ENCODE data around the gene MBIP.
A peak's percentile ranks its signal among the peaks of the same experiment; 100 is the strongest.

Gene MBIP

GRCh38 chr14:36284971-36285595 lies 35.4 kb downstream of the MBIP start:
- no peaks in the 10 kb centered on the region for H3K4me1 ChIP-seq (ENCODE audit: control insufficient read depth, insufficient read depth, low read length)
- no peaks in the 10 kb centered on the region for H3K36me3 ChIP-seq (ENCODE audit: insufficient read depth, low read length)
- no peak overlapping the region for H3K9ac ChIP-seq (ENCODE audit: low read depth, low read length)
- no peak overlapping the region for H3K4me3 ChIP-seq (ENCODE audit: low read length)
- H3K4me2 ChIP-seq (ENCODE audit: low read length): no peak overlapping the region
- no peaks in the 10 kb centered on the region for H3K9me3 ChIP-seq (replicated peaks; ENCODE audit: low read length)
- H3K27me3 ChIP-seq (ENCODE audit: control insufficient read depth, insufficient read depth, low read length): peaks cover 21% of the 10 kb centered on the region

- no peaks in the 10 kb centered on the region for H3K36me3 ChIP-seq (ENCODE audit: insufficient read depth, low read length)
- H3K4me2 ChIP-seq (ENCODE audit: low read length): no peak overlapping the region
- no peak overlapping the region for H3K4me3 ChIP-seq (ENCODE audit: low read length)
- H3K9ac ChIP-seq (ENCODE audit: low read depth, low read length): no peak overlapping the region
- no peaks in the 10 kb centered on the region for H3K9me3 ChIP-seq (replicated peaks; ENCODE audit: low read length)
- peaks cover 53% of the 10 kb centered on the region for H3K27me3 ChIP-seq (ENCODE audit: control insufficient read depth, insufficient read depth, low read length)
- H3K4me1 ChIP-seq (ENCODE audit: control insufficient read depth, insufficient read depth, low read length): no peaks in the 10 kb centered on the region
Observed at GRCh38 chr14:36281309-36281708, 39.1 kb downstream of the MBIP start.

GRCh38 chr14:36279306-36280190 lies 40.9 kb downstream of the MBIP start:
- H3K27me3 ChIP-seq (ENCODE audit: control insufficient read depth, insufficient read depth, low read length): peaks cover 58% of the 10 kb centered on the region
- no peaks in the 10 kb centered on the region for H3K9me3 ChIP-seq (replicated peaks; ENCODE audit: low read length)
- H3K9ac ChIP-seq (ENCODE audit: low read depth, low read length): no peak overlapping the region
- H3K4me3 ChIP-seq (ENCODE audit: low read length): no peak overlapping the region
- H3K4me1 ChIP-seq (ENCODE audit: control insufficient read depth, insufficient read depth, low read length): no peaks in the 10 kb centered on the region
- no peak overlapping the region for H3K4me2 ChIP-seq (ENCODE audit: low read length)
- no peaks in the 10 kb centered on the region for H3K36me3 ChIP-seq (ENCODE audit: insufficient read depth, low read length)

- Histone ChIP-seq H3K9me3 (replicated peaks; ENCODE audit: low read length) (no peaks in the 10 kb centered on the region), H3K27me3 (ENCODE audit: control insufficient read depth, insufficient read depth, low read length) (peaks cover 81% of the 10 kb centered on the region), H3K4me3 (ENCODE audit: low read length) (no peak overlapping the region), H3K4me1 (ENCODE audit: control insufficient read depth, insufficient read depth, low read length) (peaks cover 4% of the 10 kb centered on the region), H3K4me2 (ENCODE audit: low read length) (no peak overlapping the region), H3K9ac (ENCODE audit: low read depth, low read length) (no peak overlapping the region), H3K36me3 (ENCODE audit: insufficient read depth, low read length) (no peaks in the 10 kb centered on the region)
Observed at GRCh38 chr14:36275741-36276140, 44.7 kb downstream of the MBIP start.

- Histone ChIP-seq H3K27me3 (ENCODE audit: control insufficient read depth, insufficient read depth, low read length) (peaks cover 92% of the 10 kb centered on the region), H3K9ac (ENCODE audit: low read depth, low read length) (no peak overlapping the region), H3K4me2 (ENCODE audit: low read length) (peak overlapping the region; percentile 80), H3K4me1 (ENCODE audit: control insufficient read depth, insufficient read depth, low read length) (peaks cover 4% of the 10 kb centered on the region), H3K9me3 (replicated peaks; ENCODE audit: low read length) (no peaks in the 10 kb centered on the region), H3K4me3 (ENCODE audit: low read length) (peak overlapping the region; percentile 53), H3K36me3 (ENCODE audit: insufficient read depth, low read length) (no peaks in the 10 kb centered on the region)
Observed at GRCh38 chr14:36271939-36272907, 48.2 kb downstream of the MBIP start.

- H3K27me3 ChIP-seq (ENCODE audit: control insufficient read depth, insufficient read depth, low read length): peaks cover 89% of the 10 kb centered on the region
- H3K36me3 ChIP-seq (ENCODE audit: insufficient read depth, low read length): no peaks in the 10 kb centered on the region
- no peak overlapping the region for H3K9ac ChIP-seq (ENCODE audit: low read depth, low read length)
- no peaks in the 10 kb centered on the region for H3K9me3 ChIP-seq (replicated peaks; ENCODE audit: low read length)
- peaks cover 4% of the 10 kb centered on the region for H3K4me1 ChIP-seq (ENCODE audit: control insufficient read depth, insufficient read depth, low read length)
- H3K4me3 ChIP-seq (ENCODE audit: low read length): no peak overlapping the region
- H3K4me2 ChIP-seq (ENCODE audit: low read length): no peak overlapping the region
Observed at GRCh38 chr14:36271222-36271621, 49.2 kb downstream of the MBIP start.

- Histone ChIP-seq H3K9me3 (replicated peaks; ENCODE audit: low read length) (no peaks in the 10 kb centered on the region), H3K27me3 (ENCODE audit: control insufficient read depth, insufficient read depth, low read length) (peaks cover 89% of the 10 kb centered on the region), H3K9ac (ENCODE audit: low read depth, low read length) (no peak overlapping the region), H3K4me2 (ENCODE audit: low read length) (no peak overlapping the region), H3K36me3 (ENCODE audit: insufficient read depth, low read length) (no peaks in the 10 kb centered on the region), H3K4me1 (ENCODE audit: control insufficient read depth, insufficient read depth, low read length) (peaks cover 4% of the 10 kb centered on the region), H3K4me3 (ENCODE audit: low read length) (no peak overlapping the region)
Observed at GRCh38 chr14:36270191-36270590, 50.2 kb downstream of the MBIP start.

- H3K4me1 ChIP-seq (ENCODE audit: control insufficient read depth, insufficient read depth, low read length): peaks cover 4% of the 10 kb centered on the region
- peaks cover 84% of the 10 kb centered on the region for H3K27me3 ChIP-seq (ENCODE audit: control insufficient read depth, insufficient read depth, low read length)
- no peak overlapping the region for H3K4me3 ChIP-seq (ENCODE audit: low read length)
- H3K9me3 ChIP-seq (replicated peaks; ENCODE audit: low read length): no peaks in the 10 kb centered on the region
- H3K9ac ChIP-seq (ENCODE audit: low read depth, low read length): no peak overlapping the region
- H3K36me3 ChIP-seq (ENCODE audit: insufficient read depth, low read length): no peaks in the 10 kb centered on the region
- H3K4me2 ChIP-seq (ENCODE audit: low read length): no peak overlapping the region
Observed at GRCh38 chr14:36268121-36268520, 52.3 kb downstream of the MBIP start.

GRCh38 chr14:36264595-36264994 lies 55.8 kb downstream of the MBIP start:
- Histone ChIP-seq H3K4me2 (ENCODE audit: low read length) (no peak overlapping the region), H3K9ac (ENCODE audit: low read depth, low read length) (no peak overlapping the region), H3K9me3 (replicated peaks; ENCODE audit: low read length) (no peaks in the 10 kb centered on the region), H3K36me3 (ENCODE audit: insufficient read depth, low read length) (no peaks in the 10 kb centered on the region), H3K27me3 (ENCODE audit: control insufficient read depth, insufficient read depth, low read length) (peaks cover 70% of the 10 kb centered on the region), H3K4me3 (ENCODE audit: low read length) (no peak overlapping the region), H3K4me1 (ENCODE audit: control insufficient read depth, insufficient read depth, low read length) (no peaks in the 10 kb centered on the region)

GRCh38 chr14:36264107-36264506 lies 56.3 kb downstream of the MBIP start:
- Histone ChIP-seq H3K4me2 (ENCODE audit: low read length) (no peak overlapping the region), H3K9ac (ENCODE audit: low read depth, low read length) (no peak overlapping the region), H3K9me3 (replicated peaks; ENCODE audit: low read length) (no peaks in the 10 kb centered on the region), H3K36me3 (ENCODE audit: insufficient read depth, low read length) (no peaks in the 10 kb centered on the region), H3K4me3 (ENCODE audit: low read length) (no peak overlapping the region), H3K4me1 (ENCODE audit: control insufficient read depth, insufficient read depth, low read length) (no peaks in the 10 kb centered on the region), H3K27me3 (ENCODE audit: control insufficient read depth, insufficient read depth, low read length) (peaks cover 65% of the 10 kb centered on the region)

GRCh38 chr14:36260970-36261640 lies 59.3 kb downstream of the MBIP start:
- no peak overlapping the region for H3K4me3 ChIP-seq (ENCODE audit: low read length)
- no peaks in the 10 kb centered on the region for H3K9me3 ChIP-seq (replicated peaks; ENCODE audit: low read length)
- no peaks in the 10 kb centered on the region for H3K36me3 ChIP-seq (ENCODE audit: insufficient read depth, low read length)
- H3K4me2 ChIP-seq (ENCODE audit: low read length): no peak overlapping the region
- no peaks in the 10 kb centered on the region for H3K4me1 ChIP-seq (ENCODE audit: control insufficient read depth, insufficient read depth, low read length)
- H3K27me3 ChIP-seq (ENCODE audit: control insufficient read depth, insufficient read depth, low read length): peaks cover 51% of the 10 kb centered on the region
- no peak overlapping the region for H3K9ac ChIP-seq (ENCODE audit: low read depth, low read length)

Measured in skeletal muscle satellite cell (primary cell).